D341Med (cell line): Measurements from ENCODE around the gene ZNF93.
"Not testable (repeated sequence)": the region's sequence is repeated elsewhere in the genome, so short reads cannot be mapped to it uniquely, and the experiment has no call there.

Source experiments
- DNase-seq: peaks from one replicate; pipeline ENCODE4 v3.0.0; 2012; ENCODE audit warnings: low spot score

ZNF93 gene

DNA sequence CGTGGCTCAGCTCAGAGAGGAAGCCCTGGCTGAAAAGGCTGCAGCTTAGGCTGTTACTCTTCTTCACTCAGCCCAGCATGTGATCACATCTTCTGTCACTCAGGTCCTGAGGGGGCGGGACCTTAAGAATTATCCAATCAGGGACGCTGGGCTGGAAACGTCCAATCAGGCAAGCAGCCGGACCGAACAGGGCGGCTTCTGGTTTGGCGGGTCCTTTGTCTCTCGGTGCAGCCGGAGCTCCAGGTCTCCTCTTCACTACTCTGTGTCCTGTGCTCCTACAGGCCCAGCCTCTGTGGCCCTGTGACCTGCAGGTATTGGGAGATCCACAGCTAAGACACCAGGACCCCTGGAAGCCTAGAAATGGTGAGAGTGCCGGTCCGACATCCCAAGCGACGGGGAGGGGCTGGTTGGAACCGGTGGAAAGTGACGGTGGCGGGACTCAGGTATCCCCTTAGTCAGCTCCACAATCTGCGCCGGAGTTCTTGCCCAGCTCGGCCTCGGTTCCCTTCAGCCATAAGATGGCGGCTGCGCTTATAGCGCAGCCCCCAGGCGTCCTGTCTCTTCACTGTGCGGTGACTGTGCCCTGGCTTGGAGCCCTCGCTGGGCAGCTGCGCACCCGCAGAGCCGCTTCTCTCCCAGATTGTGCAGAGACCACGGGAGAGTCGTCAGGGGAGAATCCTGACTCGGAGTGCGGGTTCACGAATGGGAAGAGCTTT, at the start of gene ZNF93:
TSS of gene ZNF93 (plus strand) at position 218 of the 716 bp plus-strand sequence. CDS start at position 361, 143 bp downstream.
- peak; percentile 91 for DNase-seq

DNA sequence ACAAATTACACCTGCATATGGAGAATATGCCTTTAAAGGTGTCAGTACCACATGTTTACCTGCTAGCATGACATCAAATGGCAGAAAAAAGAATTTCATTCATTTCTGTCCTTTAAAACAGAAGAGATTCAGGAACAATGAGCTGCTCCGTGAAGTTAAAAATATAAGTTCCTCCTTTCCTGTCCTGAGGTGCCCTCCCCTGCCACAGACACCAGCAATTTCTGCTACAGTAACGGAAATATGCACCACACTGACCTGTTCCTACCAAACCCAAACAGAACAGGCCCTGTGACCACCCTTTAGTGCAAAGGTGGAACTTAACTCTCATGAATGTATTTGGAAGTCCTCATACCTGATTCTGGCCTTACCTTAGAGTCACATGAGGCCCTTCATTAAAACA, 49.0 kb upstream of the ZNF93 start:
- DNase-seq: not testable (repeated sequence)

DNA sequence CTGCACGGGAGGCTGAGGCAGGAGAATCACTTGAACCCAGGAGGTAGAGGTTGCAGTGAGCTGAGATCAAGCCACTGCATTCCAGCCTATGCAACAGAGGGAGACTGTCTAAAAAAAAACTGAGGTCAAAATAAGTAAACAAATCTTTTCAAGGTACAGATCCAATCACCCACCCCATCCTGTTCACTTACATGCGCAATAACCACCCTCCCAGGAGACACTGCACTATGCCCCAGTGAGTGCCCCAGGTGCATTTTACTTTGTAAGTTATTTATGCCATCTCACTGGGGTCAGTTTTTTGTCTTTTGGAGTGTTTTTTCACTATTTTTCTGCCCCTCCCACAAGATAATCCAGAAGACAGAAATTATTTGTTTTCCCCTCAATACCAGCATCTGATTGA, 42.0 kb upstream of the ZNF93 start:
- DNase-seq: no peak

GRCh38 chr19:19860756-19861390, 39.9 kb upstream of the ZNF93 start:
- no peak for DNase-seq

GRCh38 chr19:19865750-19866610, 34.8 kb upstream of the ZNF93 start, which contains the start of gene ZNF253:
TSS of gene ZNF253 (plus strand) at chr19:19865882. CDS start at chr19:19865997, 115 bp downstream.
- peak; percentile 93 for DNase-seq

- peak; percentile 45 for DNase-seq
These were observed 34.0 kb upstream of the ZNF93 start for GRCh38 chr19:19866611-19867248.

DNA sequence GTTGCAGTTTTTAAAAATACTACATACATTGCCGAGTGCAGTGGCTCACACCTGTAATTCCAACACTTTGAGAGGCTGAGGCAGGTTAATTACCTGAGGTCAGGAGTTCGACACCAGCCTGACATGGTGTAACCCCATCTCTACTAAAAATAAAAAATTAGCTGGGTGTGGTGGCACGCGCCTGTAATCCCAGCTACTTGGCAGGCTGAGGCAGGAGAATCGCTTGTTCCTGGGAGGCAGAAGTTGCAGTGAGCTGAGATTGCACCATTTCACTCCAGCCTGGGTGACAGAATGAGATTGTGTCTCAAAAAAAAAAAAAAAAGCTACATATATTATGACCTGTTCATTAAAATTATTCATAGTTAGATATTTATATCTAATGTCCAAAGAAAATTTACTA, 30.7 kb upstream of the ZNF93 start:
- not testable (repeated sequence) for DNase-seq

GRCh38 chr19:19871932-19872331, 28.8 kb upstream of the ZNF93 start:
- DNase-seq: no peak

DNA sequence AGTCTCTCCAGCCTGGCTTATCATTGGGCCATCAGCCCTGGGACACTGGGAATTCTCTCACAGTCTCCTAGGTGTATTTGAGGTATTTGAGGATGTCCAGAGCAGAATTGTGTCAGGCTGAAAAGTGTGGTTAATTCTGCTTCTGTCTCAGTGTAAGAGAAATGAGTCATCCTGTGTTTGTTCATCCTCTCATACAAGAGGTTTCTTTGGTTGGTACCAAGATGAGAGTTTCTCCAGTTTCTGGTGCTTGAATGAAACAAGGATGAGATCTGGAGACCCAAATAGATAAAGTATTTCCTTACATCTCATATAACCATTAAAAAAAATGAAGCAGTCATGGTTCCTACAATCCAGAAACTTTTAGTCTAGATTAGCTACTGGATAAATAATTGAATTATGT, 27.4 kb upstream of the ZNF93 start:
- DNase-seq: no peak

- DNase-seq: no peak
These were observed 23.0 kb upstream of the ZNF93 start for GRCh38 chr19:19877724-19878123.

- no peak for DNase-seq
These were observed 16.2 kb upstream of the ZNF93 start for GRCh38 chr19:19884583-19884982.

DNA sequence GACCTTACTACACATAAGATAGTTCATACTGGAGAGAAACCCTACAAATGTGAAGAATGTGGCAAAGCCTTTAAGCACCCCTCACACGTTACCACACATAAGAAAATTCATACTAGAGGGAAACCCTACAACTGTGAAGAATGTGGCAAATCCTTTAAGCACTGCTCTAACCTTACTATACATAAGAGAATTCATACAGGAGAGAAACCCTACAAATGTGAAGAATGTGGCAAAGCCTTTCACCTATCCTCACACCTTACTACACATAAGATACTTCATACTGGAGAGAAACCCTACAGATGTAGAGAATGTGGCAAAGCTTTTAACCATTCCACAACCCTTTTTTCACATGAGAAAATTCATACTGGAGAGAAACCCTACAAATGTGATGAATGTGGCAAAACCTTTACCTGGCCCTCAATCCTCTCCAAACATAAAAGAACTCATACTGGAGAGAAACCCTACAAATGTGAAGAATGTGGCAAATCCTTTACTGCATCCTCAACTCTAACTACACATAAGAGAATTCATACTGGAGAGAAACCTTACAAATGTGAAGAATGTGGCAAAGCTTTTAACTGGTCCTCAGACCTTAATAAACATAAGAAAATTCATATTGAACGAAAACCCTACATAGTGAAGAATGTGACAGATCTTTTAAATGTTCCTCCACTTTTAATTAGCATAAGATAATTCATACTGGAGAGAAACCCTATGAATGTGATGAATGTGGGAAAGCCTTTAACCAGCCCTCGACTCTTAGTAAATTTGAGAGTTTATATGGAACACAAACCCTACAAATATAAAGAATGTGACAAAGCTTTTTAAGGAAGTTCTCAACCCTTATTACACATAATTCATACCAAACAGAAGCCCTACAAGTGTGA, 8.4 kb upstream of the ZNF93 start:
- not testable (repeated sequence) for DNase-seq

DNA sequence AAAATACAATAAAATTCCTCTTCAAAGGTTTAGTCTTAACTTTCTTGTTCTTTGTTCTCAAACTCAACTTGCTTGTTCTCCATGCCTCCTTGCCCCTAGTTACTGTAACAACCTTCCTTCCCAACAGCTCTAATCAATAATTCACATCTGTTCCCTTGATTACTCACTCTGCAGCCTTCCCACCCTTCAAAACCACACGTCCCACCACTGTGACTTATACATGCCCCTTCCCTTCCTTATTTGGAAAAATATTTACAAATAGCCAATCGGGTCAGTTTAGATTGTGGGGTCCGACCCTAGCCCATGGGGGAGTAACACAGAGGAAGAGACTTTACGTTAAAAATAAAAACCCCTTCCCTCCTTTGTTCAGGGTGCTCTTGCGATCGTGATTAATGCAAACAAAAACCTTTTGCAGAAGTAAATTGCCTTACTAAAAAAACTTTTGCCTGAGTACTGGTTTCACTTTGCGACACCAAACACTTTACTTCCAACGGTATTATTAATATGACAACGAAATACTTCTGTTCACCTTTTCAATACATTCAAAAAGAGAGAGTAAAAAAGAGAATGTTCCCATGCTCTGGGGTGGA, 512 bp upstream of the ZNF93 start:
- DNase-seq: peak; percentile 39

DNA sequence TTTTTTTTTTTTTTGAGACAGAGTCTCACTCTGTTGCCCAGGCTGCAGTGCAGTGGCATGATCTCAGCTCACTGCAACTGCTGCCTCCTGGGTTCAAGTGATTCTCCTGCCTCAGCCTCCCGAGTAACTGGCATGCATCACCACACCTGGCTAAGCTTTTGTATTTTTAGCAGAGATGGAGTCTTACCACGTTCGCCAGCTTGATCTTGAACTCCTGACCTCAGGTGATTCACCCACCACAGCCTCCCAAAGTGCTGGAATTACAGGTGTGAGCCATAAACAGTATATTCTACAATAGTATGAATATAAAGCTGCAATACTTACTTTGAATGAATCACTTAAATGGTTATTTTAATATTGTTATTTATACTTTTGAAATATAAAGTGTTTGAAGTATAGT, 6.8 kb downstream of the ZNF93 start:
- not testable (repeated sequence) for DNase-seq

GRCh38 chr19:19909654-19910053, 8.9 kb downstream of the ZNF93 start:
- DNase-seq: no peak

DNA sequence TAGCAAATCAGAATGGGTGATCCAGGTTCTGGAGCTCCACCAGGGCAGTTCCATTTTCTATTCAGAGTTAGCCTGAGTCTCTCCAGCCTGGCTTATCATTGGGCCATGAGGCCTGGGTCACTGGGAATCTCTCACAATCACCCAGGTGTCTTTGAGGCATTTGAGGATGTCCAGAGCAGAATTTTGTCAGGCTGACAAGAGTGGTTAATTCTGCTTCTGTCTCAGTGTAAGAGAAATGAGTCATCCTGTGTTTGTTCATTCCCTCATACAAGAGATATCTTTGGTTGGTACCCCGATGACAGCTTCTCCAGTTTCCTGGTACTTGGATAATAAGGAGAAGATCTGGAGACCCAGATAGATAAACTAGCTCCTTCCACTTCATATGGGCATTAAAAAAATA, 10.4 kb downstream of the ZNF93 start:
- no peak for DNase-seq

GRCh38 chr19:19914596-19914995, 13.8 kb downstream of the ZNF93 start:
- DNase-seq: no peak

DNA sequence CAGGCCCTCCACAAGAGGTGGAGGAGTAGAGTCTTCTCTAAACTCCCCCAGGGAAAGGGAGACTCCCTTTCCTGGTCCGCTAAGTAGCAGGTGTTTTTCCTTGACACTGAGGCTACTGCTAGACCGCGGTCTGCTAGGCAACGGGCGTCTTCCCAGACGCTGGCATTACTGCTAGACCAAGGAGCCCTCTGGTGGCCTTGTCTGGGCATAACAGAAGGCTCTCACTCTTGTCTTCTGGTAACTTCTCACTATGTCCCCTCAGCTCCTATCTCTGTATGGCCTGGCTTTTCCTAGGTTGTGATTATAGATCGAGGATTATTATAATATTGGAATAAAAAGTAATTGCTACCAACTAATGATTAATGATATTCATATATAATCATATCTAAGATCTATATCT, 29.7 kb downstream of the ZNF93 start:
- not testable (repeated sequence) for DNase-seq

GRCh38 chr19:19933432-19934314, 32.9 kb downstream of the ZNF93 start:
- DNase-seq: not testable (repeated sequence)

GRCh38 chr19:19937403-19937802, 36.7 kb downstream of the ZNF93 start:
- DNase-seq: no peak
